ES-I3 (cell line): ENCODE data around the gene CREG2.

ENCODE experiments used
- H3K36me3 ChIP-seq: 2 replicates; pipeline ENCODE4 v1.6.1; 2013; ENCODE audit warnings: mild to moderate bottlenecking, low read length, control low read depth, moderate library complexity; ENCODE audit not compliant: insufficient read depth
- H3K4me1 ChIP-seq: 2 replicates; pipeline ENCODE4 v1.6.1; 2013; ENCODE audit warnings: mild to moderate bottlenecking, control low read depth, low read length; ENCODE audit not compliant: insufficient read depth
- H3K9ac ChIP-seq: 2 replicates; pipeline ENCODE4 v1.6.1; 2013; ENCODE audit warnings: low read depth, mild to moderate bottlenecking, low read length, moderate library complexity
- H3K9me3 ChIP-seq: 2 replicates; pipeline ENCODE4 v1.6.1; 2013; ENCODE audit warnings: mild to moderate bottlenecking, low read length, moderate library complexity; ENCODE audit not compliant: control insufficient read depth, insufficient read depth

The CREG2 gene

DNA sequence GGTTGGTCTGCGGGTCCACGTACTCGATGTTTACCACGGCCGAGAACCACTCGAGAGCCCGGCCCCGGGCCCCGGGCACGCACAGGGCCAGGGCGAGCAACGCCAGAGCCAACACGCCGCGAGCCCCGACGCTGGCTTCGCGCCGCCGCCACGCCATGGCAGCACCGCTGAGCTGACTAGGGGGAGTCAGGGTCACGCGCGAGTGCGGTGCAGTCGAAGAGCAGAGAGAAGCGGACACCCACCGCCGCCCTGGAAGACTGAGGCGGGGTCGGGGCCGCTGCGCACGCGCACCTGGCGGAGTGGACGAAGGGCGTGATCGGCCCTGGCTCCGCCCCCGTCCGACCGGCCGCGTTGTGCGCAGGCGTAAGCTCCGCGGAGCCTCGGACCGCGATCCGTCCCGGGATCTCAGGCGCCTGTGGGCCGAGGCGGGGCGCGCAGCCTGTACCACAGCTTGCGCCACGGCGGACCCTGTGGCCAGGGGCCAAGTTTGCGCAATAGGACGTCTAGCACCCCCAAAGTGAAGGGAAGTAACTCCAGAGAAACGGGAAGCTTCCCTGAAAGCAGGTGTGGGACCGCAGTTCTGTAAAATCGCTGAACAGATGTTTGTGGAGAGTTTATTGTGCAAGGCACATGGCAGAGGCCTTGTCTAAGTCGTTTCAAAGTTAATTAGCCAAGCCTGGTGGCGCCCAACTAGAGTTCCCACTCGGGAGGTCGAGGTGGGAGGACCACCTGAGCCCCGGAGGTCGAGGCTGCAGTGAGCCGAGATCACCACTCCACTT lies 78.7 kb downstream of the CREG2 start, which contains the start of gene RNF149:
Gene RNF149 (minus strand): TSS at position 270 of the 779 bp plus-strand sequence. CDS start 113 bp downstream, at position 157.
- H3K4me1 ChIP-seq = peaks cover 16% of the 10 kb centered on the region
- H3K9me3 ChIP-seq = no peaks in the 10 kb centered on the region
- H3K36me3 ChIP-seq = no peaks in the 10 kb centered on the region
- peak within 1 kb of the TSS; percentile 91 for H3K9ac ChIP-seq

DNA sequence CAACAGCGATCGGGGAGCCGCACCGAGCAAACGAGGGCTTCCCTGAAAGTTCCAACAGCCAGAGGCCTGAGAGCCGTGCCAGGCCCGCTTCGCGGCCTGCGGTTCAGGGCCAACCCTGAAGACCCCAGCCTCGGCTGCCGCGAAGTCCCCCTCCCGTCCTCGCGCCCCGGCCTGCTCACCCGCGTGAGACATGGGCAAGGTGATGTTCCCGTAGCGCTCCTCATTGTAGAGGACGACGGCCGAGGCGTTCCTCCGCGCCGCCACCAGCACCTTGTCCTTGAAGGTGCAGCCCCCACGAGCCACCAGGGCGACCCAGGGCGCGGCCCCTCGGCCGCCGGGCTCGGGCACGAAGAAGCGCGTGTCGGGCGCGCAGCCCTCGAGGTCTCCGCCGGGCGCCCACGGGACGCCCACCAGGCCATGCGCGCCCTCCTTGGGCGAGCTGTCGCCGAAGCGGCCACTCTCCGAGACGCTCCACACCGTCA lies 79.3 kb downstream of the CREG2 start:
- Histone ChIP-seq H3K9ac (peak overlapping the region; percentile 91), H3K9me3 (no peaks in the 10 kb centered on the region), H3K4me1 (peaks cover 16% of the 10 kb centered on the region), H3K36me3 (0 out of 2 replicates have a peak, but pooled peaks cover 2% of the 10 kb centered on the region)

DNA sequence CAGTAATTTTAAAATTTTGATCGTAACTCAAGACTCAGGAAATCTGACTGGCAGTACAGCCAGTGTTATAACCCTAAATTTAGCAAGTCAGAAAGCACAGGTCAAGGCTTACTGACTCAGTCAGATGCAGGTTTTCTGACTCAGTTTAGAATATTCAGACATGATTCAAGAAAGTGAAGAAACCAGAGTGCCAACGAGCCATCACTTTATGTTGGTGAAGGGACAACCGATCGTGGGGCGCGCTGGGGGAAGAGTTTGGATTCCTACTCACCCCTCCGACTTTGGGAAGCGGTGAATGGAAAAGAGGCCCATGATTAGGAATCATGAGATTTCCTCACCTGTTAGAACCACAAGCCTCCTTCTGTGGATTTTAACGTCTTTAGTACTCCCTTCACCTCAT lies 79.8 kb downstream of the CREG2 start:
- Histone ChIP-seq H3K9ac (peak overlapping the region; percentile 91), H3K4me1 (peaks cover 16% of the 10 kb centered on the region), H3K9me3 (no peaks in the 10 kb centered on the region), H3K36me3 (0 out of 2 replicates have a peak, but pooled peaks cover 2% of the 10 kb centered on the region)

DNA sequence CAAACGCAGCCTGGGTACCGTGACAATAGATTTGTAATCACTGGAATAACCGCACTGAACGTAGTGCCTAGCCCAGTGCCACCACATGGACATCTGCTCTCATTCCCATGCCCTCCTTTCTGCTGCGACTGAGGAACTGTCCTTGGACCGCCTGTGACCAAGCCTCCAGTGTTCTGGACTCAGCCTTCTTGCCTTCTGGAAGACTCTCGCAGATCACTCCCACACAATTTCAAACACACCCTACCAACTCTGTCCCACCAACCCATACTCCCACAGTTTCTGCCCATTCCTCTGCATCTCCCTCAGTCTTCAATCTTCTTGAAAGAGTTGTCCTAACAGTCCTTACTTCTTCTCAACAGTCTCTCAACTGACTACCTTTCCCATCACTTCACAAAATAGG lies 80.9 kb downstream of the CREG2 start:
- peaks cover 16% of the 10 kb centered on the region for H3K4me1 ChIP-seq
- peak overlapping the region; percentile 91; the same call in 1 of the 2 replicates for H3K9ac ChIP-seq
- H3K36me3 ChIP-seq = 0 out of 2 replicates have a peak, but pooled peaks cover 2% of the 10 kb centered on the region
- no peaks in the 10 kb centered on the region for H3K9me3 ChIP-seq

DNA sequence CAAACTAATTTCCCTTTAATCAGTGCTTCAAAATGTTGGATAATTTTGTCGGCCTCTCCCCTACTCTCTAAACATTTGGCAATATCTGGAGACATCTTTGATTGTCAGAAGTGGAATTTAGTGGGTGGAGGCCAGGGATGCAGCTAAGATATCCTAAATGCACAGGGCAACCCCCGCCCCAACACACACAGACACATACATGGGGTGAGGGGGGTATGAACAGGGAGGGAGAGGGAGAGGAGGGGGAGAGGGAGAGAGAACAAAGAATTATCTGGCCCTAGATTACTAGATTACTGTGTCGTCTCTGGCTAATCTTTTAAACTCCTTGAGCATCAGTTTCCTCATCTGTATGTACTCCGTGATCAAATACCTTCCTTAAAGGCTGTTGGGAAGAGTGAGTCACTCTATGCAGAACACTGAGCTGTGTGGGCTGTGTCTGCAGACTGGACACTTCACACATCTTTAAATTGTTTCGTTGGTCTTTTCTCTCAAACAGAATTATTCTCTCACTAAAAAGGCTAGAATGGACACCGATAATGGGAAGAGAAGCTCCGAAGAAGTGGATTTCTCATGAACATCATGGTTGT lies 81.7 kb downstream of the CREG2 start:
- H3K9ac ChIP-seq = peak overlapping the region; percentile 18; the same call in 1 of the 2 replicates
- H3K9me3 ChIP-seq = no peaks in the 10 kb centered on the region
- peaks cover 16% of the 10 kb centered on the region for H3K4me1 ChIP-seq
- 0 out of 2 replicates have a peak, but pooled peaks cover 2% of the 10 kb centered on the region for H3K36me3 ChIP-seq

DNA sequence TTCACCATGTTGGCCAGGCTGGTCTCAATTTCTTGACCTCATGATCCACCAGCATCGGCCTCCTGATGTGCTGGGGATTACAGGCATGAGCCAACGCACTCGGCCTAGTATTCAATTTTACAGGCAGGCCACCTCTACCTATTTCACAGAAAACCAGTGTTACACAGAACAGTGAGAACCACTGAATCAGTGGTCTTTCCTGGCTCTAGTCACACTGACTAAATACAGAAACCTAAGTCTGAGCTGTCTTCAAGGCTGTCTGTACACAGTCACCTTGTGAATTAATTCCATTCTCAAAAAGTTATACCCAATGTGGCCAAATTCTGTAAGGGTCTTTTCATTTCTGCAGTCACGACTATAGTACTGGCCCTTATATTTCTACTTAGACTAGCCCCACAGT lies 82.3 kb downstream of the CREG2 start:
- Histone ChIP-seq H3K9ac (peak overlapping the region; percentile 18; the same call in 1 of the 2 replicates), H3K9me3 (no peaks in the 10 kb centered on the region), H3K4me1 (peaks cover 16% of the 10 kb centered on the region), H3K36me3 (0 out of 2 replicates have a peak, but pooled peaks cover 2% of the 10 kb centered on the region)

DNA sequence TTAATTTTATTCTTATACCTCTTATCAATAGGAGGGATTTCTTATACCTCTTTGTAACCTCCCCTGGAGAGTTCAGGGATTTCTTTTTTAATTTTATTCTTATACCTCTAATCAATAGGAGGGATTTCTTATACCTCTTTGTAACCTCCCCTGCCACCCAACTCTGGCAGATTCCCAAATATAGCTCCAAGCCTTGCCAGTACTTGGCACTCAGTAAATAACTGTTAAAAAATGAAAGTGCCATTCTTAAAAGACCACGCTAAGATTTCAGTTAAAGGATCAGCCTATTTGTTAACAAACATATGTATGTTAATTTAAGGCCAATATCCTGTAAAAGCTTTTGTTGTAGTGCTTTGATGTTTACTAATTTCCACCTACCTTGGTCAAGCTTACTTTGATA lies 83.6 kb downstream of the CREG2 start:
- Histone ChIP-seq H3K4me1 (peaks cover 16% of the 10 kb centered on the region), H3K9ac (no peak overlapping the region), H3K9me3 (no peaks in the 10 kb centered on the region), H3K36me3 (0 out of 2 replicates have a peak, but pooled peaks cover 2% of the 10 kb centered on the region)

DNA sequence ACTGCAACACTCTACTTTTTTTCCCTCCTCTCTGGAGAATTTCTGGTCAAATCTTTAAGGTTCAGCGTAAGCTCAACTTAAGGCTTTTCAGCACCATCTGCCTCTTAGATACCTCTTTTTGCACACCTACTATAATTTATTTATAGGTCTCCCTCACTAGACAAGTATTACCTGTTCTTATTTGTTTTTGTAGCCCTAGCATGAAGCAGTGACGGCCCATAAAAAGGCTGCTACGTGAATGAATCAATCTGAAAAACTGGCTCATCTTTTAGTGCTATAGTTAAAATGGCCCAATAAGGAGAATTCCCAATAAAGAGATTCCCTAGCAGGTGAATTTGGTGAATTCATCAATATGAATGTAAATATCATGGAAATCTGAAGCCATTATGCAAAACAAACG lies 85.3 kb downstream of the CREG2 start:
- no peak overlapping the region for H3K9ac ChIP-seq
- 0 out of 2 replicates have a peak, but pooled peaks cover 2% of the 10 kb centered on the region for H3K36me3 ChIP-seq
- no peaks in the 10 kb centered on the region for H3K9me3 ChIP-seq
- H3K4me1 ChIP-seq = peaks cover 16% of the 10 kb centered on the region

DNA sequence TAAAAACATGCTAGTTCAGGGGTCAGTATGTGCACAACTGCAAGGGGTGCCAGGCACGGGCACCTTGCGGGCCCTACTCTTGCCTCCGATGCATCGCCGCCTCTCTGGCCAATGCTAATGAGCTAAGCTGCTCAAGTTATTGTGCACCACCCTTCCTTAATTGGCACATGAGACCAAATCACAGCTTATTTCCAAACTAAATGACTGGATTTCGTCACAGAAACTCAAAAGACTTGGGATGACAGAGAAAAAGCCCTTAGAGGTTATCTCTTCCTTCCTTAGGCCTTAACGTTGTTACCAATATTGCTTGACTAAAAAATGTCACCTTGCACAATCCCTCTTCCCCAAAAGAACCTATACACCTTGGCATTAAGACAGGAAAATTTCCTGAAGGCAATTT lies 86.5 kb downstream of the CREG2 start:
- Histone ChIP-seq H3K4me1 (peaks cover 5% of the 10 kb centered on the region), H3K36me3 (0 out of 2 replicates have a peak, but pooled peaks cover 2% of the 10 kb centered on the region), H3K9me3 (no peaks in the 10 kb centered on the region), H3K9ac (no peak overlapping the region)

DNA sequence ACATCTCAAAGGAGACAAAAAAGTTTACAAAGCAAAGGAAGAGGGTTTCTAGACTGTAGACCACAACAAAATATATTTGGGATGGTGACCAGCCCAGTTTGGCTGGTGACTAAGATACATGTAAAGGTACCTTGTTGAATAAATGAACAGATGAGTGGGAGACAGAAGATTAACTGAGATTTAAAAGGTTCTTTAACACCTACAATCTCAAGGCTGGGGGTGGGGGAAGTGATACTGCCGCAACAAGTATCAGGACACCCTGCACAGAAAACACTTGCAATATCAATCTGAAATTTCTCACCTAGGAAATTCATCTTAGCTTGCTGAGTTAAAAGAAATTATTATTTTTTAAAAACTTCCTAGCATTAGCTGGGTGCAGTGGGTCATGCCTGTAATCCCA lies 87.1 kb downstream of the CREG2 start:
- no peak overlapping the region for H3K9ac ChIP-seq
- H3K4me1 ChIP-seq = no peaks in the 10 kb centered on the region; the same call in 1 of the 2 replicates
- 0 out of 2 replicates have a peak, but pooled peaks cover 2% of the 10 kb centered on the region for H3K36me3 ChIP-seq
- H3K9me3 ChIP-seq = no peaks in the 10 kb centered on the region

DNA sequence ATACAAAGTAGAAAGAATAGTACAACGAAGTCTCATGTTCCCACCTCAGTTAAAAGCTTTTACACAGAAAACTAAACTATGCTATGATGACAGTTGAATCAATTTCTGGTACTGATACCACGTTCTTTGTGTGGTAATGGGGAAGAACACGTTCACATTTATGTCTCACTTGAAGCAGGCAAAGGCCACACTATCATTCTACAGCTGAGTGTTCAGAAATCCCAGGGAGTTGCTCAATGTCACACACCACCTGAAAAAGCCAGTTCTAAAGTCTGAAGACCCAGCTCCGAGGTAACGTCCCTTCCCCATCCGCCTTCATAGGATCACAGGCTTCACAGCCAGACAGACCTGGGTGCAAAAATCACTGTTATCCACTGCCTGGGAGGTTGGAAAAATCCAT lies 87.7 kb downstream of the CREG2 start:
- Histone ChIP-seq H3K9me3 (no peaks in the 10 kb centered on the region), H3K9ac (no peak overlapping the region), H3K36me3 (0 out of 2 replicates have a peak, but pooled peaks cover 2% of the 10 kb centered on the region), H3K4me1 (no peaks in the 10 kb centered on the region)

DNA sequence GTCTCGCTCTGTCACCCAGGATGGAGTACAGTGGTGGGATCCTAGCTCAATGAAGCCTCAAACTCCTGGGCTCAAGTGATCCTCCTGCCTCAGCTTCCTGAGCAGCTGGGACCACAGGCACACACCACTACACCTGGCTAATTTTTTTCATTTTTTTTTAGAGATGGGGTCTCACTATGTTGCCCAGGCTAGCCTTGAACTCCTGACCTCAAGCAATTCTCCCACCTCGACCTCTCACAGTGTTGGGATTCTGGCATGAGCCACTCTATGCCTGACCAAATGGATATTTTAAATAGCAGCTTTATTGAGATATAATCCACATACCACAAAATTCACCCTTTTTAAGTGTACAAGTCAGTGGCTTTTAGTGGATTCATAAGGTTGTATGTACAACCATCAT lies 89.9 kb downstream of the CREG2 start:
- no peak overlapping the region for H3K9ac ChIP-seq

DNA sequence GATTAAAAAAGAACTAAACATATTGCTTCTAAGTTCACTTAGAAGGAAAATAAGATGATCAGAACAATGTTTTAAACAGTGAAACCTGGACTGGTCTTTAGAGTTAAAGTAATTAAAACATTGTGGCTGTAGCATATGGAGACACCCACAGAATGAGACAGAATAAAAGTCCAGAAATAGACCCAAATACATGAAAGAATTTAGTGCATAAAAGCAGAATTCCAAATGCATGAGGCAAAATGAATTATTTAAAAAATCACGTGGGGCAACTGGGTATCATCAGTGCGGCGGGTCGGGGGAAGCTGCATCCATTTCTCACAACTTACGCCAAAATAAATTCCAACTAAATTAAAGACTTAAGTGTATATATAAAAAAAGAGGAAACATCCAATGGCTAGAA lies 90.9 kb downstream of the CREG2 start:
- Histone ChIP-seq H3K36me3 (no peaks in the 10 kb centered on the region), H3K9me3 (no peaks in the 10 kb centered on the region), H3K9ac (no peak overlapping the region), H3K4me1 (no peaks in the 10 kb centered on the region)

More for the DNA sequence above, 89.9 kb downstream of the CREG2 start:
- Histone ChIP-seq H3K36me3 (no peaks in the 10 kb centered on the region), H3K4me1 (no peaks in the 10 kb centered on the region), H3K9me3 (no peaks in the 10 kb centered on the region)

DNA sequence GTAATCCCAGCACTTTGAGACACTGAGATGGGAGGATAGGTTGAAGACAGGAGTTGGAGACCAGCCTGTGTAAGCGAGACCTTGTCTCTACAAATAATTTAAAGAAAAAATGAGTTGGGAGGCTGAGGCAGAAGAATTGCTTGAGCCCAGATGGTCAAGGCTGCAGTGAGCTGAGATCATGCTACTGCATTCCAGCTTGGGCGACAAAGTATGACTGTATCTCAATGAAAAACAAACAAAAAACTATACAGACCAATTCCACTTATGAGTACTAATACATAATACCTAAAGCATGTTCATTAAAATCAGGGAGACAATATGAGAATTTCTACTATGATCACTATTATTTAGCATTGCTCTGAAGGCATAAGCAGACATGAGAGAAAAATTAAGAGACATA lies 91.4 kb downstream of the CREG2 start:
- Histone ChIP-seq H3K9ac (no peak overlapping the region), H3K9me3 (no peaks in the 10 kb centered on the region), H3K36me3 (no peaks in the 10 kb centered on the region), H3K4me1 (no peaks in the 10 kb centered on the region)
